Stomach (tissue), 9 donors: Measurements from ENCODE around the gene KLHL30. TPM values are rescaled to one million over a fixed set of nuclear protein-coding genes. Genes with fewer than 3 reads are reported as not detected.

Experiments
- DNase-seq, 2 donors: peaks; one replicate each; pipeline versions ENCODE4 v3.0.0 to v3.0.0-alpha.2; 2013 to 2019
- H3K27ac ChIP-seq, 5 donors: fragments of 200-600 bp in 4 of 5; sonication (generic) in 4 of 5; one replicate each; pipeline ENCODE4 v1.5.1; 2013 to 2019; ENCODE audit warnings: mild to moderate bottlenecking in 1 of 5, moderate library complexity in 1 of 5
- H3K27me3 ChIP-seq, 3 donors: fragments of 200-600 bp; sonication (generic); one replicate each; pipeline ENCODE4 v1.5.1; 2017 to 2019; ENCODE audit warnings: mixed run types in 1 of 3
- H3K36me3 ChIP-seq, 4 donors: fragments of 200-600 bp; sonication (generic); 1 replicate in 3 of 4; 2 replicates in 1 of 4; pipeline ENCODE4 v1.5.1; 2016 to 2019
- H3K4me1 ChIP-seq, 4 donors: fragments of 200-600 bp; sonication (generic); one replicate each; pipeline ENCODE4 v1.5.1; 2016 to 2019
- H3K4me3 ChIP-seq, 4 donors: fragments of 200-600 bp; sonication (generic) in 3 of 4; one replicate each; pipeline ENCODE4 v1.5.1; 2016 to 2019; ENCODE audit warnings: mild to moderate bottlenecking in 1 of 4
- H3K9me3 ChIP-seq, 4 donors: fragments of 200-600 bp; sonication (generic); one replicate each; pipeline ENCODE4 v1.5.1; 2016 to 2019
- EP300 ChIP-seq: sonication (generic); formaldehyde crosslinking; IDR thresholded peaks from one replicate; pipeline ENCODE4 v1.6.1; 2017; ENCODE audit warnings: antibody characterized with exemption
- POLR2A ChIP-seq, 4 donors: fragments of 450-650 bp; IDR thresholded peaks; one replicate each; pipeline ENCODE4 v1.6.1; 2016; ENCODE audit warnings: antibody characterized with exemption in 4 of 4, control low read depth in 2 of 4, mild to moderate bottlenecking in 1 of 4, moderate library complexity in 1 of 4
- POLR2AphosphoS5 ChIP-seq, 3 donors: sonication (generic); formaldehyde crosslinking; IDR thresholded peaks; one replicate each; pipeline ENCODE4 v1.6.1; 2016; ENCODE audit warnings: antibody characterized with exemption in 3 of 3
- WGBS, 5 donors: extraction: QIAGEN DNeasy Blood & Tissue Kit in 3 of 5; methylation state at CpG; one replicate each; pipeline versions ENCODE4 v1.1.5 to v1.1.7; 2013 to 2018; 5-methylcytosine and 5-hydroxymethylcytosine counted together
- intact Hi-C: fragments of 100-400 bp; cut with DNase I; formaldehyde crosslinking; loops from one replicate; pipeline ENCODE4 v1.15.1; 2023; ENCODE audit warnings: low total_unique reads
- polyA plus RNA-seq, 3 donors: library from polyadenylated mRNA; stranded (reverse); fragments of 200-250 nt; gene quantifications; one replicate each; pipeline ENCODE4 v1.2.3, GENCODE V29; 2013
- total RNA-seq, 5 donors: library from RNA; depleted of rRNA; stranded (reverse); fragments of >200 nt; gene quantifications; one replicate each; pipeline versions ENCODE4 v1.1.0 to v1.2.3, GENCODE V29; 2014 to 2016
- TF ChIP-seq, protein P1 (sequence below), 7 experiments: fragments of 450-650 bp in 4 of 7; fragments of 200-600 bp in 3 of 7; sonication (generic) in 3 of 7; IDR thresholded peaks; one replicate each; pipeline ENCODE4 v1.5.1; 2016 to 2019; ENCODE audit warnings: antibody characterized with exemption in 7 of 7, control low read depth in 2 of 7, mild to moderate bottlenecking in 1 of 7
- donor health status: healthy with polysubstance abuse.
- donor health status: Bipolar disorder and iron deficiency.
- donor health status: healthy.

The KLHL30 gene
- total and polyA plus RNA-seq, 8 donors, result 0.06 to 1.7 (median 0.37) TPM; not detected in 2

DNA sequence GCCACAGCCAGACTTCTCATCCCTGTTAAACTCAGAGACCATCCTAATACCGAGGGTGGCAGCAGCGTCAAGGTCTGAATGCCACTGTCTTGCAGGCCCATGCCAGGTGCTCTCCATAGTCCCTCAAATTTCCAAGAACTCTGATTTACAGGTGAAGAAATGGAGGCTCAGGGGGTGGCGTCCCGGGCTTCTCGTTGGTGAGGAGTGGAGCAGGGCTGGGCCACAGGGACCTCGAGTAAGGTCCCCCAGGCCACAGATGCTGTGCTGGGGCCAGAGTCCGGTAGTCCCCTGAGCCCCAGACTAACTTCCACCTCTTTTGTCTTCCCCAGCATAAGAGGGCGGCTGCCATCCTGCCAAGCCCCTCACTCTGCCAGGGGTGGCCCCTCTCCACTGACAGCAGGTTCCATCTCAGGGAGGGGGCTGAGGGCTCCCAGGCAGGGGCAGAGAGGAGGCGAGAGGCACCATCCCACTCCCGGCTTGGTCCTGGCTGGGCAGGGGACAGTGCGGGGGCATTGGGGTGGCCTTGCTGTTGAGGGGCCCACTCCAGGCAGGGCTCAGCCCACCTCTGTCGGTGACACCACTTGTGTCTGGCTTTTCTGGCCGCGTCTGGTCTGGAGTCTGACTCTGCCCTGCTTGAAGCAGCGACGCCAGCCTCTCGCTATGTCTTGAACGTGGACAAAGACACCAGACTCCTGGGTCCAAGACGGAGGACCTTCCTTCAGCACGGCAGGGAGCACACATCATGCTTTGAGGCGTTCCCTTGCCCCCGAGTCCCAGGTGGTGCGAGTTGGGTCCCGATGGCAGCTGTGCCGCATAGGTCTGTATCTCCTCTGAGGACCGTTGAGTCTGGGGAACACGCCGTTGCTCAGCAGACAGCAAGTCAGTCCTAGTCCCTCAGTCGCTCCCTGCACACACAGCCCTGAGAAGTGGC, 15.9 kb upstream of the KLHL30 start:
- Histone ChIP-seq H3K9me3 (no peaks in the 10 kb centered on the region), H3K4me1 (peaks cover 0 to 20% (median 9%) of the 10 kb centered on the region in 4 donors), H3K36me3 (no peaks in the 10 kb centered on the region), H3K27me3 (peaks cover 0 to 28% (median 3%) of the 10 kb centered on the region in 3 donors), H3K27ac (no peak overlapping the region), H3K4me3 (no peak overlapping the region)
- DNase-seq, result no peak
- 82 to 89% (median 85%) methylated on average over 16 to 29 of the region's 29 CpGs for WGBS, 5 donors
- intact Hi-C loops, result no loop called here
- TF ChIP-seq POLR2A (IDR thresholded peaks at IDR 0.05), result no peak
- TF ChIP-seq EP300, result no peak
- no peak for TF ChIP-seq POLR2AphosphoS5 (IDR thresholded peaks at IDR 0.05)
- TF ChIP-seq, protein P1, sequence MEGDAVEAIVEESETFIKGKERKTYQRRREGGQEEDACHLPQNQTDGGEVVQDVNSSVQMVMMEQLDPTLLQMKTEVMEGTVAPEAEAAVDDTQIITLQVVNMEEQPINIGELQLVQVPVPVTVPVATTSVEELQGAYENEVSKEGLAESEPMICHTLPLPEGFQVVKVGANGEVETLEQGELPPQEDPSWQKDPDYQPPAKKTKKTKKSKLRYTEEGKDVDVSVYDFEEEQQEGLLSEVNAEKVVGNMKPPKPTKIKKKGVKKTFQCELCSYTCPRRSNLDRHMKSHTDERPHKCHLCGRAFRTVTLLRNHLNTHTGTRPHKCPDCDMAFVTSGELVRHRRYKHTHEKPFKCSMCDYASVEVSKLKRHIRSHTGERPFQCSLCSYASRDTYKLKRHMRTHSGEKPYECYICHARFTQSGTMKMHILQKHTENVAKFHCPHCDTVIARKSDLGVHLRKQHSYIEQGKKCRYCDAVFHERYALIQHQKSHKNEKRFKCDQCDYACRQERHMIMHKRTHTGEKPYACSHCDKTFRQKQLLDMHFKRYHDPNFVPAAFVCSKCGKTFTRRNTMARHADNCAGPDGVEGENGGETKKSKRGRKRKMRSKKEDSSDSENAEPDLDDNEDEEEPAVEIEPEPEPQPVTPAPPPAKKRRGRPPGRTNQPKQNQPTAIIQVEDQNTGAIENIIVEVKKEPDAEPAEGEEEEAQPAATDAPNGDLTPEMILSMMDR (IDR thresholded peaks at IDR 0.05), result no peak

DNA sequence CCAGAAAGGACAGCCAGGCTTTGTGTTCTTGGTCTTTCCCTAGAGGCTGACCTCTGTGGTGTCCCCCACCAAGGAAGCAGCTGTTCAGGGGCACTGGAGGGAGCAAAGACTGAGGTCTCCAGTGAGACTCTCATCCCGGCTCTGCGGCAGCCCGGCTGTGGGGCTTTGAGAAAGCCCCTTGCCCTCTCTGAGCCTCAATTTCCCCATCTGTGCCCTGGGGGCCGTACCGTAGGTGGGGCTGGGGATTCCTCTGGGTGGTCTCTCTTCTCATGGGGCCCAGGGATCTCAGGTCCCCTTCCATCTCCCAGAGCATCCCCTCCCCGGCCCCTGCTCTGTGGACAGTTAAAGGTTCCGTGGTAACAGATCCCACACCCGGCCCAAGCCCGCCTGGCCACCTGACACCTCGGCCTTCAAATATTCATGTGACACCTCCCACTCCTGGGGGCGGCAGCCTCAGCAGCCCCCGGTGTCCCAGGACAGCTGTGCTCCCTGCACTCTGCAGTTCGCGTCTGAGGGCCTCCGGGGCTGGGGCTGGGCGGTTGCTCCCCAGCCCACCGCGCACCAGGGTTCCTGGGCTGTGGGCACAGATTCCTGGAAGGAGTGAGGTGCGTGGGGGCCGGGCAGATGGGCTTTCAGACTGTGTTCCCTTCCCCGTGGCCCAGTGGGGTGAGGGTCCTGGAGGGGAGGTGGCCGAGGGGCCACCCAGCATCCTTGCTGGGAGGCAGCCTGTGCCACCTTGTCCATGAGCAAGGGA, 15.1 kb upstream of the KLHL30 start:
- H3K27ac ChIP-seq, result no peak overlapping the region
- no peaks in the 10 kb centered on the region for H3K9me3 ChIP-seq
- H3K36me3 ChIP-seq, result no peaks in the 10 kb centered on the region
- no peak for DNase-seq
- intact Hi-C loops, result no loop called here
- no peak overlapping the region for H3K4me3 ChIP-seq
- H3K27me3 ChIP-seq, result peaks cover 0 to 23% (median 3%) of the 10 kb centered on the region in 3 donors
- WGBS, 5 donors, result 76 to 87% (median 81%) methylated on average over 17 to 22 of the region's 22 CpGs
- peaks cover 0 to 21% (median 11%) of the 10 kb centered on the region in 4 donors for H3K4me1 ChIP-seq
- no peak for TF ChIP-seq POLR2AphosphoS5 (IDR thresholded peaks at IDR 0.05)
- TF ChIP-seq, protein P1 (IDR thresholded peaks at IDR 0.05), result no peak
- no peak for TF ChIP-seq POLR2A (IDR thresholded peaks at IDR 0.05)
- no peak for TF ChIP-seq EP300

DNA sequence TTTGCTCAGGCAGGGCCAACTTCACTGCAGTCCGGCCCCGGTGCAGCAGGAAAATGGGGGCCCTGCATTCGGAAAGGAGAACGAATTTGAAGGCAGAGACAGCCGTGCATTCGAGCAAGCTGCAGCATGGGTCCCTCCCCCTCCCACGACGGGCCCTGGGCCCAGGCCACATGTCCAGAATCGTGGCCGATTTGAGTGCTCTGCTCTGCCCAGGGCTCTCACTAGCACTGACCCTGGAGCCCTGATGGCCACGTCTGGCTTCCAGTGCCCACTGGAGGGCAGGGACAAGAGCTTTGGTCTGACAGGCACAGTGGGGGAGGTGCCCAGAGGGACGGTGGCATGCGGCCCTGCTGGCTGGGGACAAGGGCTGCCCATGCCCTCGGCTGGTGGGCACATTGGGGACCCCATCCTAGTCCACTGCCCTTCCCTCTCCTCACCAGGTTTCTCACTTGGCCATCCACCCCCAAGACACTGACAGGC, 14.4 kb upstream of the KLHL30 start:
- intact Hi-C loops, result no loop called here
- Histone ChIP-seq H3K36me3 (no peaks in the 10 kb centered on the region), H3K9me3 (no peaks in the 10 kb centered on the region), H3K27ac (no peak overlapping the region), H3K27me3 (peaks cover 0 to 23% (median 3%) of the 10 kb centered on the region in 3 donors), H3K4me1 (peaks cover 0 to 21% (median 11%) of the 10 kb centered on the region in 4 donors), H3K4me3 (no peak overlapping the region)
- WGBS, 5 donors, result 76 to 81% (median 79%) methylated on average over 13 to 14 of the region's 14 CpGs
- TF ChIP-seq POLR2A (IDR thresholded peaks at IDR 0.05) (no peak), POLR2AphosphoS5 (IDR thresholded peaks at IDR 0.05) (no peak), EP300 (no peak)
- TF ChIP-seq, protein P1 (IDR thresholded peaks at IDR 0.05), result no peak
- no peak for DNase-seq

DNA sequence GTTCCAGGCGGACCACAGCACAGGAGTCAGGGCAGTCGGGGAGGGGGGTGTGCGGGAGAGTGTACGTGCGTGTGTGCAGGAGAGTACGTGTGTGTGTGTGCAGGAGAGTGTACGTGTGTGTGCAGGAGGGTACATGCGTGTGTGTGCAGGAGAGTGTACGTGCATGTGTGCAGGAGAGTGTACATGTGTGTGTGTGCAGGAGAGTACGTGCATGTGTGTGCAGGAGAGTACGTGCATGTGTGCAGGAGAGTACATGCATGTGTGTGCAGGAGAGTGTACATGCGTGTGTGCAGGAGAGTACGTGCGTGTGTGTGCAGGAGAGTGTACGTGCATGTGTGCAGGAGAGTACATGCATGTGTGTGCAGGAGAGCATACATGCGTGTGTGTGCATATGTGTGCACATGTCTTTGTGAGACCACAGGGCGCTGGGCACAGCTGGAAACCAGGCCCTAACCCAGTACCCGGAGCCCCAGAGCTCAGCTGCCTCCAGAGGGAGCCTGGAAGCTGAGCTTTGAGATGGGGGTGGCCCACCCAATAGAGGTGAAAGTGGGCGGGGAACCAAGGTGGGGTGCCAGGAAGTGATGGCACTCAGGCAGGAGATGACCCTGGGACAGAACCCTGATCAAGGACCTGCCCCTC, 13.9 kb upstream of the KLHL30 start:
- no peak for TF ChIP-seq POLR2A (IDR thresholded peaks at IDR 0.05)
- TF ChIP-seq, protein P1 (IDR thresholded peaks at IDR 0.05), result no peak
- TF ChIP-seq POLR2AphosphoS5 (IDR thresholded peaks at IDR 0.05), result no peak
- no peak for TF ChIP-seq EP300
- Histone ChIP-seq H3K9me3 (no peaks in the 10 kb centered on the region), H3K4me1 (peaks cover 0 to 21% (median 11%) of the 10 kb centered on the region in 4 donors), H3K36me3 (no peaks in the 10 kb centered on the region), H3K27me3 (peaks cover 0 to 23% (median 3%) of the 10 kb centered on the region in 3 donors), H3K4me3 (no peak overlapping the region), H3K27ac (no peak overlapping the region)
- no peak for DNase-seq
- intact Hi-C loops, result no loop called here
- 84 to 94% (median 93%) methylated on average over 18 to 19 of the region's 19 CpGs for WGBS, 5 donors
